HL-60 (cell line): ENCODE data around the gene DDX21.
"Not testable (repeated sequence)": the region's sequence is repeated elsewhere in the genome, so short reads cannot be mapped to it uniquely, and the experiment has no call there.

ENCODE experiments used
- DNase-seq, 2 experiments: peaks; one replicate each; pipeline ENCODE4 v3.0.0-alpha.2; 2010 to 2020; ENCODE audit warnings: low read depth in 1 of 2, low spot score in 1 of 2
- H3K27ac ChIP-seq: fragments of 250-450 bp; sonication (Bioruptor Pico); replicated peaks from 2 replicates; pipeline ENCODE4 v1.5.1; 2020; ENCODE audit warnings: mild to moderate bottlenecking, moderate library complexity
- H3K27me3 ChIP-seq: fragments of 250-450 bp; sonication (Bioruptor Pico); 2 replicates; pipeline ENCODE4 v1.5.1; 2021; ENCODE audit warnings: mild to moderate bottlenecking, moderate library complexity; ENCODE audit not compliant: insufficient read depth, poor library complexity, severe bottlenecking
- H3K4me3 ChIP-seq: replicated peaks from 2 replicates; pipeline ENCODE4 v1.5.1; 2011; ENCODE audit warnings: mild to moderate bottlenecking, control low read depth, low read length; ENCODE audit not compliant: insufficient read depth
- CTCF ChIP-seq: IDR thresholded peaks from one replicate; pipeline ENCODE4 v1.5.1; 2011; ENCODE audit warnings: low read length, control low read depth, inconsistent platforms; ENCODE audit not compliant: insufficient read depth
- GABPA ChIP-seq: IDR thresholded peaks from 2 replicates; pipeline ENCODE4 v1.6.1; 2012; ENCODE audit warnings: low read depth
- POLR2AphosphoS5 ChIP-seq: IDR thresholded peaks from 2 replicates; pipeline ENCODE4 v1.6.1; 2012; ENCODE audit warnings: low read depth
- REST ChIP-seq: IDR thresholded peaks from 2 replicates; pipeline ENCODE4 v1.6.1; 2012; ENCODE audit warnings: low read depth; ENCODE audit not compliant: insufficient replicate concordance
- SPI1 ChIP-seq: IDR thresholded peaks from 2 replicates; pipeline ENCODE4 v1.6.1; 2012; ENCODE audit warnings: low read depth, mild to moderate bottlenecking, borderline replicate concordance
- long read RNA-seq: library from polyadenylated mRNA; unstranded; transcript quantifications from one replicate; pipeline ENCODE4 v2.0.0, GENCODE V29; 2020

The DDX21 gene
- long read RNA-seq, full-length matches to known transcripts: 122 of 176 reads
- long read RNA-seq, partial matches to known transcripts: 46 of 176 reads
- long read RNA-seq, other reads (novel, unspliced or antisense): 8 of 176 reads

DNA sequence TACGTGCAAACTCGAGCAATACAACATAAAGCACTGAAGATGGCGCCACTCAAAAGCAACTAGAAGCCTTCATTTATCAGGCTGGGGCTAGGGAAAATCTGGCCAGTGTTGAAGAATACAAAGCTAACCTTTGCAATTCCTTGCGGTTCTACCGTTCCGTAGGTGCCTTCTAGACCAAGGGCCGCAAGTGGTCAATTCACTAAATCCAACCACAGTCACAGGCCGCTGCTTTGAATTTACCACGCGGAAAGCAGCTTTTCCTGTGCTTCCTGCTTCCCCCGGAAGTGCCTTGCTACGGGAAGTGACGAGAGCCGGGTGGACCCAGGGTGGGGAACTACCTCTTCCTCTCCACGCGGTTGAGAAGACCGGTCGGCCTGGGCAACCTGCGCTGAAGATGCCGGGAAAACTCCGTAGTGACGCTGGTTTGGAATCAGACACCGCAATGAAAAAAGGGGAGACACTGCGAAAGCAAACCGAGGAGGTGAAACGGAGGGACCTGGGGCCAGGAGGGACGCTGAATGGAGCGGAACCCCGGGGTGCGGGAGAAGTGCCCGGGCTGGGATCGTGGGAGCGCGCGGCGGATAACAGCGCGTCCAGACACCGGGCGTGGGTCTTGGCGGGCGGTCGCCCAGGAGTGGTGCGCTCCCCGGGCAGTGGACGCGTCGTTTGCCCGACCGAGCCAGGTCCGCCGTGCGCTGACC is at the start of gene DDX21:
DDX21 (plus strand) TSS at position 339 of the 701 bp plus-strand sequence; CDS start at position 395, 56 bp downstream.
- DNase-seq: peak; percentile 96
- TF ChIP-seq SPI1: peak; percentile 87; the same call in 1 of the 2 replicates
- peak; percentile 48 for TF ChIP-seq REST
- TF ChIP-seq CTCF: peak; percentile 33
- peak; percentile 93 for TF ChIP-seq GABPA
- TF ChIP-seq POLR2AphosphoS5: peak; percentile 66
- Histone ChIP-seq H3K27ac (peak within 1 kb of the TSS; percentile 93), H3K4me3 (peak within 1 kb of the TSS; percentile 96), H3K27me3 (no peaks in the 10 kb centered on the region)

DNA sequence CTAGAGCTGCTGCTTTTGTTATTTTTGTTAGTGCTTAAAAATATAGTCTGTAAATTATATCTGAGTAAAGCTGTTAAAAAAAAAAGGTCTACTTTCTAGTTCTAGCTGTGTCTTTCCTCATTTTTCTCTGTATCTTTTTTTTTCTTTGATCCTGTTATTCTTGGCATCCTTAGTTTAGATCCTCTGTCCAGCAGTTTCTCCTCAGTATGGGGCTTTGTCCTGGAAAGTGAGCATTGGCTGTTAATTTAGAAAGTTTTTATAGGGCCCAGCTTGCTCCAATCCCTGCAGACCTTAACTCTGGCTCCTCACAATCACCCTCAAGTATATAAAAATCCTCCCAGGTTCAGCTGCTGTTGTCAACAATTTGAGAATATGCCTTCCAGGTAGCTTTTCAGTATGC is 31.4 kb upstream of the DDX21 start:
- TF ChIP-seq REST: no peak
- no peak for TF ChIP-seq POLR2AphosphoS5
- no peak for TF ChIP-seq GABPA
- no peak for TF ChIP-seq SPI1
- TF ChIP-seq CTCF: no peak
- H3K27me3 ChIP-seq: no peaks in the 10 kb centered on the region
- H3K27ac ChIP-seq: no peak overlapping the region
- DNase-seq: no peak
- H3K4me3 ChIP-seq: no peak overlapping the region

GRCh38 chr10:68925489-68925888 is 30.5 kb upstream of the DDX21 start:
- H3K27me3 ChIP-seq: no peaks in the 10 kb centered on the region
- no peak overlapping the region for H3K27ac ChIP-seq
- DNase-seq: no peak
- no peak overlapping the region for H3K4me3 ChIP-seq
- TF ChIP-seq SPI1 (no peak), GABPA (no peak), CTCF (no peak), POLR2AphosphoS5 (no peak), REST (no peak)

- not testable (repeated sequence) for H3K27me3 ChIP-seq, DNase-seq, H3K4me3 ChIP-seq, H3K27ac ChIP-seq
These were observed 26.8 kb upstream of the DDX21 start for GRCh38 chr10:68929157-68929556.

DNA sequence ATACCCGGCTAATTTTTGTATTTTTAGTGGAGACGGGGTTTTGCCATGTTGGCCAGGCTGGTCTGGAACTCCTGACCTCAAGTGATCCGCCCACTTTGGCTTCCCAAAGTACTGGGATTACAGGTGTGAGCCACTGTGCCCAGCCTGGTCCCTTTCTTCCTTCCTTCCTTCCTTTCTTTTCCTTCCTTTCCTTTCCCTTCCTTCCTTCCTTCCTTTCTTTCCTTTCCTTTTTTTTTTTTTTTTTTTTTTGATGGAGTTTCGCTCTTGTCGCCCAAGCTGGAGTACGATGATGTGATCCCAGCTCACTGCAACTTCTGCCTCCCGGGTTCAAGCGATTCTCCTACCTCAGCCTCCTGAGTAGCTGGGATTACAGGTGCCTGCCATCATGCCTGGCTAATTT is 26.1 kb upstream of the DDX21 start:
- not testable (repeated sequence) for H3K27ac ChIP-seq, H3K27me3 ChIP-seq, DNase-seq, H3K4me3 ChIP-seq

GRCh38 chr10:68932860-68933259 is 23.1 kb upstream of the DDX21 start:
- DNase-seq, H3K27ac ChIP-seq, H3K4me3 ChIP-seq, H3K27me3 ChIP-seq: not testable (repeated sequence)
